ENCODE data around the gene CA6.

- TF ChIP-seq, protein P1, sequence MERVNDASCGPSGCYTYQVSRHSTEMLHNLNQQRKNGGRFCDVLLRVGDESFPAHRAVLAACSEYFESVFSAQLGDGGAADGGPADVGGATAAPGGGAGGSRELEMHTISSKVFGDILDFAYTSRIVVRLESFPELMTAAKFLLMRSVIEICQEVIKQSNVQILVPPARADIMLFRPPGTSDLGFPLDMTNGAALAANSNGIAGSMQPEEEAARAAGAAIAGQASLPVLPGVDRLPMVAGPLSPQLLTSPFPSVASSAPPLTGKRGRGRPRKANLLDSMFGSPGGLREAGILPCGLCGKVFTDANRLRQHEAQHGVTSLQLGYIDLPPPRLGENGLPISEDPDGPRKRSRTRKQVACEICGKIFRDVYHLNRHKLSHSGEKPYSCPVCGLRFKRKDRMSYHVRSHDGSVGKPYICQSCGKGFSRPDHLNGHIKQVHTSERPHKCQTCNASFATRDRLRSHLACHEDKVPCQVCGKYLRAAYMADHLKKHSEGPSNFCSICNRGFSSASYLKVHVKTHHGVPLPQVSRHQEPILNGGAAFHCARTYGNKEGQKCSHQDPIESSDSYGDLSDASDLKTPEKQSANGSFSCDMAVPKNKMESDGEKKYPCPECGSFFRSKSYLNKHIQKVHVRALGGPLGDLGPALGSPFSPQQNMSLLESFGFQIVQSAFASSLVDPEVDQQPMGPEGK (CRISPR knock-in tag; IDR thresholded peaks at IDR 0.05; ENCODE audit: borderline replicate concordance) = no peak
- TF ChIP-seq PPARA (CRISPR knock-in tag; IDR thresholded peaks at IDR 0.05; ENCODE audit: borderline replicate concordance) = no peak
- TF ChIP-seq OSR1 (CRISPR knock-in tag; IDR thresholded peaks at IDR 0.05) = no peak
- TF ChIP-seq ZC3H10 (CRISPR knock-in tag; IDR thresholded peaks at IDR 0.05) = no peak
- TF ChIP-seq ARNTL (CRISPR knock-in tag; IDR thresholded peaks at IDR 0.05; ENCODE audit: borderline replicate concordance, low read depth) = no peak
- TF ChIP-seq, protein P2, sequence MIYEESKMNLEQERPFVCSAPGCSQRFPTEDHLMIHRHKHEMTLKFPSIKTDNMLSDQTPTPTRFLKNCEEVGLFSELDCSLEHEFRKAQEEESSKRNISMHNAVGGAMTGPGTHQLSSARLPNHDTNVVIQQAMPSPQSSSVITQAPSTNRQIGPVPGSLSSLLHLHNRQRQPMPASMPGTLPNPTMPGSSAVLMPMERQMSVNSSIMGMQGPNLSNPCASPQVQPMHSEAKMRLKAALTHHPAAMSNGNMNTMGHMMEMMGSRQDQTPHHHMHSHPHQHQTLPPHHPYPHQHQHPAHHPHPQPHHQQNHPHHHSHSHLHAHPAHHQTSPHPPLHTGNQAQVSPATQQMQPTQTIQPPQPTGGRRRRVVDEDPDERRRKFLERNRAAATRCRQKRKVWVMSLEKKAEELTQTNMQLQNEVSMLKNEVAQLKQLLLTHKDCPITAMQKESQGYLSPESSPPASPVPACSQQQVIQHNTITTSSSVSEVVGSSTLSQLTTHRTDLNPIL (CRISPR knock-in tag; IDR thresholded peaks at IDR 0.05; ENCODE audit: low read depth) = no peak
- no peak for TF ChIP-seq ISL1 (CRISPR knock-in tag; IDR thresholded peaks at IDR 0.05)
- TF ChIP-seq ZFP30 (CRISPR knock-in tag; IDR thresholded peaks at IDR 0.05) = no peak
Observed at GRCh38 chr1:9014475-9015375, 69.1 kb downstream of the CA6 start.

Measured in SK-N-SH treated with all-trans-retinoic acid at 6 μM for 48 hours (cell line).